ENCODE results near the gene ZNF846.
"Not testable (repeated sequence)": the region's sequence is repeated elsewhere in the genome, so short reads cannot be mapped to it uniquely, and the experiment has no call there.

ZNF846 gene

GRCh38 chr19:9793071-9793591 lies 24.6 kb upstream of the ZNF846 start:
- H3K9ac ChIP-seq (ENCODE audit: low read depth, low read length, poor library complexity, severe bottlenecking), result peak overlapping the region; percentile 76
- peak overlapping the region; percentile 86 for H3K4me2 ChIP-seq (ENCODE audit: low read depth, low read length, poor library complexity, severe bottlenecking)
- 0 out of 2 replicates have a peak, but pooled peaks cover 3% of the 10 kb centered on the region for H3F3A ChIP-seq (ENCODE audit: low read depth)
- peak overlapping the region; percentile 84 for H3K4me3 ChIP-seq (ENCODE audit: low read length, poor library complexity, severe bottlenecking)
- H3K4me1 ChIP-seq (ENCODE audit: insufficient read depth, low read length, poor library complexity, severe bottlenecking), result peaks cover 24% of the 10 kb centered on the region
- no peaks in the 10 kb centered on the region for H3K9me3 ChIP-seq (ENCODE audit: insufficient read depth, low read depth, low read length)
- no peaks in the 10 kb centered on the region for H3K27me3 ChIP-seq (ENCODE audit: insufficient read depth, low read length, poor library complexity, severe bottlenecking)
- peak overlapping the region; percentile 96 for H2AFZ ChIP-seq (ENCODE audit: low read length)
- no peaks in the 10 kb centered on the region for H4K20me1 ChIP-seq (ENCODE audit: insufficient read depth, low read length, poor library complexity, severe bottlenecking)
- H3K79me2 ChIP-seq (ENCODE audit: insufficient read depth, low read length), result no peaks in the 10 kb centered on the region
- TF ChIP-seq EZH2phosphoT487 (IDR thresholded peaks at IDR 0.05; ENCODE audit: borderline replicate concordance) (no peak), CTCF (conservative IDR thresholded peaks at IDR 0.05; ENCODE audit: low read length) (no peak)
- H3K36me3 ChIP-seq (ENCODE audit: insufficient read depth, low read length), result no peaks in the 10 kb centered on the region
- H3K9me2 ChIP-seq (replicated peaks; ENCODE audit: low read depth, low read length), result no peaks in the 10 kb centered on the region

- Histone ChIP-seq H3K27me3 (ENCODE audit: insufficient read depth, low read length, poor library complexity, severe bottlenecking) (no peaks in the 10 kb centered on the region), H3K79me2 (ENCODE audit: insufficient read depth, low read length) (no peaks in the 10 kb centered on the region), H3K4me2 (ENCODE audit: low read depth, low read length, poor library complexity, severe bottlenecking) (peak overlapping the region; percentile 86)
Observed at GRCh38 chr19:9792206-9793070, 23.9 kb upstream of the ZNF846 start.

GRCh38 chr19:9791552-9792205 lies 23.1 kb upstream of the ZNF846 start:
- TF ChIP-seq CTCF (conservative IDR thresholded peaks at IDR 0.05; ENCODE audit: low read length) (no peak), EZH2phosphoT487 (IDR thresholded peaks at IDR 0.05; ENCODE audit: borderline replicate concordance) (no peak)
- H3K9me2 ChIP-seq (replicated peaks; ENCODE audit: low read depth, low read length), result no peaks in the 10 kb centered on the region
- H3K79me2 ChIP-seq (ENCODE audit: insufficient read depth, low read length), result no peaks in the 10 kb centered on the region
- peak overlapping the region; percentile 84 for H3K4me3 ChIP-seq (ENCODE audit: low read length, poor library complexity, severe bottlenecking)
- H3K4me2 ChIP-seq (ENCODE audit: low read depth, low read length, poor library complexity, severe bottlenecking), result peak overlapping the region; percentile 80
- H3K9ac ChIP-seq (ENCODE audit: low read depth, low read length, poor library complexity, severe bottlenecking), result peak overlapping the region; percentile 76
- H4K20me1 ChIP-seq (ENCODE audit: insufficient read depth, low read length, poor library complexity, severe bottlenecking), result no peaks in the 10 kb centered on the region
- no peaks in the 10 kb centered on the region for H3K9me3 ChIP-seq (ENCODE audit: insufficient read depth, low read depth, low read length)
- H2AFZ ChIP-seq (ENCODE audit: low read length), result peak overlapping the region; percentile 97
- no peaks in the 10 kb centered on the region for H3K27me3 ChIP-seq (ENCODE audit: insufficient read depth, low read length, poor library complexity, severe bottlenecking)
- H3K4me1 ChIP-seq (ENCODE audit: insufficient read depth, low read length, poor library complexity, severe bottlenecking), result peaks cover 24% of the 10 kb centered on the region
- no peaks in the 10 kb centered on the region for H3K36me3 ChIP-seq (ENCODE audit: insufficient read depth, low read length)
- 0 out of 2 replicates have a peak, but pooled peaks cover 3% of the 10 kb centered on the region for H3F3A ChIP-seq (ENCODE audit: low read depth)

More at GRCh38 chr19:9792206-9793070, 23.9 kb upstream of the ZNF846 start:
- no peaks in the 10 kb centered on the region for H3K9me2 ChIP-seq (replicated peaks; ENCODE audit: low read depth, low read length)
- H3F3A ChIP-seq (ENCODE audit: low read depth), result 0 out of 2 replicates have a peak, but pooled peaks cover 3% of the 10 kb centered on the region
- H4K20me1 ChIP-seq (ENCODE audit: insufficient read depth, low read length, poor library complexity, severe bottlenecking), result no peaks in the 10 kb centered on the region
- peak overlapping the region; percentile 84 for H3K4me3 ChIP-seq (ENCODE audit: low read length, poor library complexity, severe bottlenecking)
- TF ChIP-seq EZH2phosphoT487 (IDR thresholded peaks at IDR 0.05; ENCODE audit: borderline replicate concordance) (no peak), CTCF (conservative IDR thresholded peaks at IDR 0.05; ENCODE audit: low read length) (no peak)
- peaks cover 24% of the 10 kb centered on the region for H3K4me1 ChIP-seq (ENCODE audit: insufficient read depth, low read length, poor library complexity, severe bottlenecking)
- peak overlapping the region; percentile 76 for H3K9ac ChIP-seq (ENCODE audit: low read depth, low read length, poor library complexity, severe bottlenecking)
- peak overlapping the region; percentile 97 for H2AFZ ChIP-seq (ENCODE audit: low read length)
- H3K9me3 ChIP-seq (ENCODE audit: insufficient read depth, low read depth, low read length), result no peaks in the 10 kb centered on the region
- H3K36me3 ChIP-seq (ENCODE audit: insufficient read depth, low read length), result no peaks in the 10 kb centered on the region

- not testable (repeated sequence) for H3F3A ChIP-seq (ENCODE audit: low read depth); H3K79me2 ChIP-seq (ENCODE audit: insufficient read depth, low read length); H3K9ac ChIP-seq (ENCODE audit: low read depth, low read length, poor library complexity, severe bottlenecking); H3K9me2 ChIP-seq (replicated peaks; ENCODE audit: low read depth, low read length); H3K36me3 ChIP-seq (ENCODE audit: insufficient read depth, low read length); H3K9me3 ChIP-seq (ENCODE audit: insufficient read depth, low read depth, low read length); H3K27me3 ChIP-seq (ENCODE audit: insufficient read depth, low read length, poor library complexity, severe bottlenecking); H4K20me1 ChIP-seq (ENCODE audit: insufficient read depth, low read length, poor library complexity, severe bottlenecking)
- Histone ChIP-seq H3K4me1 (ENCODE audit: insufficient read depth, low read length, poor library complexity, severe bottlenecking) (peaks cover 23% of the 10 kb centered on the region), H3K4me2 (ENCODE audit: low read depth, low read length, poor library complexity, severe bottlenecking) (peak overlapping the region; percentile 80), H2AFZ (ENCODE audit: low read length) (peak overlapping the region; percentile 72; the same call in 1 of the 2 replicates), H3K4me3 (ENCODE audit: low read length, poor library complexity, severe bottlenecking) (peak overlapping the region; percentile 84)
Observed at GRCh38 chr19:9791073-9791367, 22.5 kb upstream of the ZNF846 start.

GRCh38 chr19:9789579-9789978 lies 21.0 kb upstream of the ZNF846 start:
- H2AFZ ChIP-seq (ENCODE audit: low read length); H3F3A ChIP-seq (ENCODE audit: low read depth); H3K9me2 ChIP-seq (replicated peaks; ENCODE audit: low read depth, low read length); H3K79me2 ChIP-seq (ENCODE audit: insufficient read depth, low read length); H3K27me3 ChIP-seq (ENCODE audit: insufficient read depth, low read length, poor library complexity, severe bottlenecking); H3K36me3 ChIP-seq (ENCODE audit: insufficient read depth, low read length); H4K20me1 ChIP-seq (ENCODE audit: insufficient read depth, low read length, poor library complexity, severe bottlenecking); H3K4me2 ChIP-seq (ENCODE audit: low read depth, low read length, poor library complexity, severe bottlenecking); H3K9ac ChIP-seq (ENCODE audit: low read depth, low read length, poor library complexity, severe bottlenecking); H3K4me3 ChIP-seq (ENCODE audit: low read length, poor library complexity, severe bottlenecking); H3K9me3 ChIP-seq (ENCODE audit: insufficient read depth, low read depth, low read length): not testable (repeated sequence)
- peaks cover 26% of the 10 kb centered on the region for H3K4me1 ChIP-seq (ENCODE audit: insufficient read depth, low read length, poor library complexity, severe bottlenecking)

All from Loucy (cell line).